HepG2 (cell line): Measurements from ENCODE around the gene AGPAT3. TPM values are rescaled to one million over a fixed set of nuclear protein-coding genes. Genes with fewer than 3 reads are reported as not detected.

ENCODE experiments used
- GATA4 ChIP-seq: sonication (generic); IDR thresholded peaks from 2 replicates; pipeline ENCODE4 v1.6.1; 2016; ENCODE audit warnings: antibody characterized with exemption, low read depth, borderline replicate concordance
- KLF16 ChIP-seq, 2 experiments: sonication (generic) in 1 of 2; formaldehyde crosslinking in 1 of 2; IDR thresholded peaks; 2 replicates each; pipeline versions ENCODE4 v1.6.1 to v1.8.0; 2016 to 2023; ENCODE audit warnings: missing genetic modification reagents in 2 of 2, missing compliant biosample characterization in 1 of 2
- MLX ChIP-seq: IDR thresholded peaks from 2 replicates; pipeline ENCODE4 v1.6.1; 2016
- MTERF4 ChIP-seq: sonication (generic); formaldehyde crosslinking; IDR thresholded peaks from 2 replicates; pipeline ENCODE4 v1.8.0; 2023; ENCODE audit warnings: mild to moderate bottlenecking, missing genetic modification reagents
- MYC ChIP-seq: sonication (generic); formaldehyde crosslinking; IDR thresholded peaks from 2 replicates; pipeline ENCODE4 v1.9.0; 2021; ENCODE audit warnings: missing genetic modification reagents, borderline replicate concordance
- ZNF256 ChIP-seq: sonication (generic); formaldehyde crosslinking; conservative IDR thresholded peaks from 2 replicates; pipeline ENCODE4 v1.4.0; 2020; ENCODE audit warnings: missing genetic modification reagents
- ZNF7 ChIP-seq: IDR thresholded peaks from 2 replicates; pipeline ENCODE4 v1.6.1; 2016; ENCODE audit warnings: missing biosample characterization, missing genetic modification reagents
- ZNF747 ChIP-seq: sonication (generic); formaldehyde crosslinking; IDR thresholded peaks from 2 replicates; pipeline ENCODE4 v1.8.1; 2023; ENCODE audit warnings: missing genetic modification reagents, mild to moderate bottlenecking, borderline replicate concordance
- polyA plus RNA-seq, 8 experiments: library from polyadenylated mRNA; depleted of rRNA in 3 of 8; stranded (reverse) in 7 of 8; unstranded in 1 of 8; fragments of >200 nt; fragmentation: Illumina TruSeq in 4 of 8; extraction: Trizol in 4 of 8; gene quantifications; 2 replicates each; pipeline versions ENCODE4 v1.2.1 to v1.2.3, GENCODE V29; 2011 to 2016; ENCODE audit warnings: low read depth in 4 of 8, missing spikeins in 1 of 8, mixed read lengths in 1 of 8; ENCODE audit not compliant: insufficient read depth in 1 of 8
- total RNA-seq, 5 experiments: library from RNA; depleted of rRNA; stranded (reverse); fragments of >200 nt; fragmentation: Illumina TruSeq; extraction: Trizol; gene quantifications; 2 replicates each; pipeline ENCODE4 v1.2.3, GENCODE V29; 2016; ENCODE audit warnings: low read depth in 1 of 5
- TF ChIP-seq, protein P1 (sequence below): sonication (generic); formaldehyde crosslinking; conservative IDR thresholded peaks from 2 replicates; pipeline ENCODE4 v1.4.0; 2020; ENCODE audit warnings: mild to moderate bottlenecking, missing genetic modification reagents, moderate library complexity
- TF ChIP-seq, protein P2 (sequence below): IDR thresholded peaks from 2 replicates; pipeline ENCODE4 v1.6.1; 2016; ENCODE audit warnings: mild to moderate bottlenecking, missing biosample characterization, missing genetic modification reagents

Gene AGPAT3
- total and polyA plus RNA-seq, 2 of the 13 experiments (the other 11 are each of a cell fraction or from before 2014, with no cell fraction given): 32.2 to 54.4 TPM

- TF ChIP-seq, protein P1, sequence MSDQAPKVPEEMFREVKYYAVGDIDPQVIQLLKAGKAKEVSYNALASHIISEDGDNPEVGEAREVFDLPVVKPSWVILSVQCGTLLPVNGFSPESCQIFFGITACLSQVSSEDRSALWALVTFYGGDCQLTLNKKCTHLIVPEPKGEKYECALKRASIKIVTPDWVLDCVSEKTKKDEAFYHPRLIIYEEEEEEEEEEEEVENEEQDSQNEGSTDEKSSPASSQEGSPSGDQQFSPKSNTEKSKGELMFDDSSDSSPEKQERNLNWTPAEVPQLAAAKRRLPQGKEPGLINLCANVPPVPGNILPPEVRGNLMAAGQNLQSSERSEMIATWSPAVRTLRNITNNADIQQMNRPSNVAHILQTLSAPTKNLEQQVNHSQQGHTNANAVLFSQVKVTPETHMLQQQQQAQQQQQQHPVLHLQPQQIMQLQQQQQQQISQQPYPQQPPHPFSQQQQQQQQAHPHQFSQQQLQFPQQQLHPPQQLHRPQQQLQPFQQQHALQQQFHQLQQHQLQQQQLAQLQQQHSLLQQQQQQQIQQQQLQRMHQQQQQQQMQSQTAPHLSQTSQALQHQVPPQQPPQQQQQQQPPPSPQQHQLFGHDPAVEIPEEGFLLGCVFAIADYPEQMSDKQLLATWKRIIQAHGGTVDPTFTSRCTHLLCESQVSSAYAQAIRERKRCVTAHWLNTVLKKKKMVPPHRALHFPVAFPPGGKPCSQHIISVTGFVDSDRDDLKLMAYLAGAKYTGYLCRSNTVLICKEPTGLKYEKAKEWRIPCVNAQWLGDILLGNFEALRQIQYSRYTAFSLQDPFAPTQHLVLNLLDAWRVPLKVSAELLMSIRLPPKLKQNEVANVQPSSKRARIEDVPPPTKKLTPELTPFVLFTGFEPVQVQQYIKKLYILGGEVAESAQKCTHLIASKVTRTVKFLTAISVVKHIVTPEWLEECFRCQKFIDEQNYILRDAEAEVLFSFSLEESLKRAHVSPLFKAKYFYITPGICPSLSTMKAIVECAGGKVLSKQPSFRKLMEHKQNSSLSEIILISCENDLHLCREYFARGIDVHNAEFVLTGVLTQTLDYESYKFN (CRISPR knock-in tag): 0 out of 2 replicates have a peak, but pooled peaks have one; percentile 20
- no peak for TF ChIP-seq MTERF4 (CRISPR knock-in tag)
- TF ChIP-seq MLX: no peak
- no peak; a peak in 1 of 4 replicates for TF ChIP-seq KLF16 (CRISPR knock-in tag; IDR thresholded peaks at IDR 0.05)
- TF ChIP-seq GATA4: no peak
- peak; percentile 55 for TF ChIP-seq MYC (CRISPR knock-in tag)
- TF ChIP-seq ZNF256 (CRISPR knock-in tag): no peak
- TF ChIP-seq ZNF747 (CRISPR knock-in tag): no peak
- TF ChIP-seq, protein P2, sequence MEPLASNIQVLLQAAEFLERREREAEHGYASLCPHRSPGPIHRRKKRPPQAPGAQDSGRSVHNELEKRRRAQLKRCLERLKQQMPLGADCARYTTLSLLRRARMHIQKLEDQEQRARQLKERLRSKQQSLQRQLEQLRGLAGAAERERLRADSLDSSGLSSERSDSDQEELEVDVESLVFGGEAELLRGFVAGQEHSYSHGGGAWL: peak; percentile 57; the same call in 1 of the 2 replicates
- TF ChIP-seq ZNF7 (CRISPR knock-in tag): no peak
- TF ChIP-seq, all 625 proteins: peak for 73
These were observed 586 bp upstream of the AGPAT3 start (continued) for GRCh38 chr21:43864313-43864961.
